ENCODE data around the gene SERBP1.

The SERBP1 gene

DNA sequence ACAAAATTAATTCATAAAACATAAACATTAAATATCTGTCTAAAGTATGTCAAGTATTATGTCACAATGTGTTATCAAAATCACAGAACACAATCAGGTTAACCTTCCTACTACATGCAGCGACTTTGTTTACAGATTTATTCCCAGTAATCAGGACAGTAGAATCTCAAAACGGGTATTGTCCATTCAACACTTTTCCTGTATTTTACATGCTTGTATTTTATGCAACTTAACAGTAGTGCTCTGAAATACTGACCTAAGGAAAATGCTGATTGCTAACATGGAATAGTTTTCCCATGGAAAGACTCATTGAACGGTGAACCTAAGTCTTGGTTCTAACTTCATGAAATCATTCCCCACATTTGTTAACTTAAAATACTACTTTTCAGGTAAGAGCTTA, 2.3 kb downstream of the SERBP1 start:
- ATAC-seq, result no peak

DNA sequence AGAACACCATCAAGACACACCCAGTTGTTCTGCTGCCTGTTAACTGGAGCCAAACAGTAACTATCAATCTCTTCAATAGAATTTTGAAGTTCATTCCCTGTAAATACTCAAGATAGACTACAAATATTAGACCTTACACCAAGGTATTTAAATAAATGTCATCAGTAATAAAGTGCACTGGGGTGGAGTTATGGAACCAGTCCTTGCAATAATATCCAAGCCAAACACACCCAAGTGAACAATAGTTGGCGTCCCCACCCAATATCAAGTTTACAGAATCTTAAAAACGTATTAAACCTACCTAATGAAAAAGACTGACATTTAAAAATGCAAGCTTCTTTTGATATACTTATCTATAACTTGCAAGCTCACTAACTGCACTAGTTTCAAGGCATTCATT, 2.7 kb downstream of the SERBP1 start:
- no peak for TF ChIP-seq TOX (CRISPR knock-in tag; IDR thresholded peaks at IDR 0.05; ENCODE audit: borderline replicate concordance)
- TF ChIP-seq TCF4 (CRISPR knock-in tag; IDR thresholded peaks at IDR 0.05; ENCODE audit: borderline replicate concordance), result no peak
- TF ChIP-seq OSR1 (CRISPR knock-in tag; IDR thresholded peaks at IDR 0.05), result no peak
- no peak for TF ChIP-seq ZNF8 (CRISPR knock-in tag; IDR thresholded peaks at IDR 0.05)
- TF ChIP-seq, protein P1, sequence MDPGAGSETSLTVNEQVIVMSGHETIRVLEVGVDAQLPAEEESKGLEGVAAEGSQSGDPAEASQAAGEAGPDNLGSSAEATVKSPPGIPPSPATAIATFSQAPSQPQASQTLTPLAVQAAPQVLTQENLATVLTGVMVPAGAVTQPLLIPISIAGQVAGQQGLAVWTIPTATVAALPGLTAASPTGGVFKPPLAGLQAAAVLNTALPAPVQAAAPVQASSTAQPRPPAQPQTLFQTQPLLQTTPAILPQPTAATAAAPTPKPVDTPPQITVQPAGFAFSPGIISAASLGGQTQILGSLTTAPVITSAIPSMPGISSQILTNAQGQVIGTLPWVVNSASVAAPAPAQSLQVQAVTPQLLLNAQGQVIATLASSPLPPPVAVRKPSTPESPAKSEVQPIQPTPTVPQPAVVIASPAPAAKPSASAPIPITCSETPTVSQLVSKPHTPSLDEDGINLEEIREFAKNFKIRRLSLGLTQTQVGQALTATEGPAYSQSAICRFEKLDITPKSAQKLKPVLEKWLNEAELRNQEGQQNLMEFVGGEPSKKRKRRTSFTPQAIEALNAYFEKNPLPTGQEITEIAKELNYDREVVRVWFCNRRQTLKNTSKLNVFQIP (CRISPR knock-in tag; IDR thresholded peaks at IDR 0.05; ENCODE audit: borderline replicate concordance, low read depth), result no peak
- TF ChIP-seq, protein P2, sequence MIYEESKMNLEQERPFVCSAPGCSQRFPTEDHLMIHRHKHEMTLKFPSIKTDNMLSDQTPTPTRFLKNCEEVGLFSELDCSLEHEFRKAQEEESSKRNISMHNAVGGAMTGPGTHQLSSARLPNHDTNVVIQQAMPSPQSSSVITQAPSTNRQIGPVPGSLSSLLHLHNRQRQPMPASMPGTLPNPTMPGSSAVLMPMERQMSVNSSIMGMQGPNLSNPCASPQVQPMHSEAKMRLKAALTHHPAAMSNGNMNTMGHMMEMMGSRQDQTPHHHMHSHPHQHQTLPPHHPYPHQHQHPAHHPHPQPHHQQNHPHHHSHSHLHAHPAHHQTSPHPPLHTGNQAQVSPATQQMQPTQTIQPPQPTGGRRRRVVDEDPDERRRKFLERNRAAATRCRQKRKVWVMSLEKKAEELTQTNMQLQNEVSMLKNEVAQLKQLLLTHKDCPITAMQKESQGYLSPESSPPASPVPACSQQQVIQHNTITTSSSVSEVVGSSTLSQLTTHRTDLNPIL (CRISPR knock-in tag; IDR thresholded peaks at IDR 0.05; ENCODE audit: low read depth), result no peak
- no peak for ATAC-seq

More for the DNA sequence above, 2.3 kb downstream of the SERBP1 start:
- TF ChIP-seq, protein P2 (CRISPR knock-in tag; IDR thresholded peaks at IDR 0.05; ENCODE audit: low read depth), result no peak
- TF ChIP-seq ARNTL (CRISPR knock-in tag; IDR thresholded peaks at IDR 0.05; ENCODE audit: borderline replicate concordance, low read depth), result no peak
- TF ChIP-seq ZFP3 (CRISPR knock-in tag; IDR thresholded peaks at IDR 0.05), result no peak
- TF ChIP-seq ISL1 (CRISPR knock-in tag; IDR thresholded peaks at IDR 0.05), result no peak
- TF ChIP-seq ZNF565 (CRISPR knock-in tag; conservative IDR thresholded peaks at IDR 0.05; ENCODE audit: low read depth), result no peak
- TF ChIP-seq, protein P3, sequence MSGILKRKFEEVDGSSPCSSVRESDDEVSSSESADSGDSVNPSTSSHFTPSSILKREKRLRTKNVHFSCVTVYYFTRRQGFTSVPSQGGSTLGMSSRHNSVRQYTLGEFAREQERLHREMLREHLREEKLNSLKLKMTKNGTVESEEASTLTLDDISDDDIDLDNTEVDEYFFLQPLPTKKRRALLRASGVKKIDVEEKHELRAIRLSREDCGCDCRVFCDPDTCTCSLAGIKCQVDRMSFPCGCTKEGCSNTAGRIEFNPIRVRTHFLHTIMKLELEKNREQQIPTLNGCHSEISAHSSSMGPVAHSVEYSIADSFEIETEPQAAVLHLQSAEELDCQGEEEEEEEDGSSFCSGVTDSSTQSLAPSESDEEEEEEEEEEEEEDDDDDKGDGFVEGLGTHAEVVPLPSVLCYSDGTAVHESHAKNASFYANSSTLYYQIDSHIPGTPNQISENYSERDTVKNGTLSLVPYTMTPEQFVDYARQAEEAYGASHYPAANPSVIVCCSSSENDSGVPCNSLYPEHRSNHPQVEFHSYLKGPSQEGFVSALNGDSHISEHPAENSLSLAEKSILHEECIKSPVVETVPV (CRISPR knock-in tag; IDR thresholded peaks at IDR 0.05), result no peak
- TF ChIP-seq TOX (CRISPR knock-in tag; IDR thresholded peaks at IDR 0.05; ENCODE audit: borderline replicate concordance), result no peak
- no peak for TF ChIP-seq PPARA (CRISPR knock-in tag; IDR thresholded peaks at IDR 0.05; ENCODE audit: borderline replicate concordance)
- TF ChIP-seq SNAI2 (CRISPR knock-in tag; IDR thresholded peaks at IDR 0.05), result no peak
- TF ChIP-seq ZFP30 (CRISPR knock-in tag; IDR thresholded peaks at IDR 0.05), result no peak
- TF ChIP-seq TCF4 (CRISPR knock-in tag; IDR thresholded peaks at IDR 0.05; ENCODE audit: borderline replicate concordance), result no peak
- no peak for TF ChIP-seq OSR1 (CRISPR knock-in tag; IDR thresholded peaks at IDR 0.05)
- no peak for TF ChIP-seq BACH2 (CRISPR knock-in tag; IDR thresholded peaks at IDR 0.05; ENCODE audit: borderline replicate concordance)
- TF ChIP-seq RARB (CRISPR knock-in tag; IDR thresholded peaks at IDR 0.05), result no peak
- no peak for TF ChIP-seq GLIS3 (CRISPR knock-in tag; IDR thresholded peaks at IDR 0.05)
- TF ChIP-seq, protein P1 (CRISPR knock-in tag; IDR thresholded peaks at IDR 0.05; ENCODE audit: borderline replicate concordance, low read depth), result no peak
- no peak for TF ChIP-seq ZNF8 (CRISPR knock-in tag; IDR thresholded peaks at IDR 0.05)
- TF ChIP-seq ESRRG (CRISPR knock-in tag; IDR thresholded peaks at IDR 0.05), result no peak
- no peak for TF ChIP-seq CSDC2 (CRISPR knock-in tag; IDR thresholded peaks at IDR 0.05)
- TF ChIP-seq ZC3H10 (CRISPR knock-in tag; IDR thresholded peaks at IDR 0.05), result no peak

DNA sequence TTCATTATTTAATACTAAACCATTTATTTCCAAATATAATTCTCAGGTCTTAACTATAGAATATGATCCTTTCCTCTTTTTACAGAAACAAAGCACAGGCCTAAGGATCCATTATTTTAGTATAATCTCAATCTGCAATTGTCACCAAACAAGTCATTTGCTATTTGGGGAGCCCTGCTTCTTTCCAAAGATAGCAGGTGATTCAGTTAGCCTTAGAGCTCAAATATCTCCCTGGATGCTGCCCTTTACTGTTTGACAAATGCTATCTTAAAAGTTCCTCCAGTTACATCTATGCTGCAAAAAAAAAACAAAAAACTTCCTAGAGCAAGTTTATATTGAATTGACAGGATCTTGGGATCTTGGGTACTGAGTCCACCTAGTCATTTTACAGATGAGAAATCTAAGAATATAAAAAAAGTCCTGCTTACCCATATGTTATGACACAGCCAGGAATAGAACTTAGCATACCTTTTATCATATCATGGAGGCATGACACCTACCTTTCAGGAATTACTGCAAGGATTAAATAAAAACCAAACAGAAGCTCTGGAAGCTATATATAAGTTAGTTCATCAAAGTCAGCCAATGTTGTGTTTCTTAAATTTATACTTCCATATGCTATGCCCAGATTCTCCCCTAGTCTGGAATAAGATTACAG, 9.2 kb downstream of the SERBP1 start:
- TF ChIP-seq TOX (CRISPR knock-in tag; IDR thresholded peaks at IDR 0.05; ENCODE audit: borderline replicate concordance) (no peak), TCF4 (CRISPR knock-in tag; IDR thresholded peaks at IDR 0.05; ENCODE audit: borderline replicate concordance) (no peak), RARB (CRISPR knock-in tag; IDR thresholded peaks at IDR 0.05) (no peak), ZNF565 (CRISPR knock-in tag; conservative IDR thresholded peaks at IDR 0.05; ENCODE audit: low read depth) (no peak), PATZ1 (CRISPR knock-in tag; IDR thresholded peaks at IDR 0.05; ENCODE audit: borderline replicate concordance) (no peak), TSHZ2 (CRISPR knock-in tag; IDR thresholded peaks at IDR 0.05) (no peak), SNAI2 (CRISPR knock-in tag; IDR thresholded peaks at IDR 0.05) (no peak), ZNF8 (CRISPR knock-in tag; IDR thresholded peaks at IDR 0.05) (no peak)
- TF ChIP-seq, protein P2 (CRISPR knock-in tag; IDR thresholded peaks at IDR 0.05; ENCODE audit: low read depth), result no peak
- no peak for ATAC-seq
